Gastrocnemius medialis (tissue), 4 donors: ENCODE measurements around the gene ADAMTS18.

Experiments used
- CTCF ChIP-seq, 5 experiments: fragments of 450-650 bp in 3 of 5; fragments of 200-600 bp in 2 of 5; sonication (generic) in 2 of 5; IDR thresholded peaks in 4 of 5; conservative IDR thresholded peaks in 1 of 5; 1 replicate in 4 of 5; 2 replicates in 1 of 5; pipeline ENCODE4 v1.5.1; 2016 to 2019; ENCODE audit warnings: antibody characterized with exemption in 5 of 5, mild to moderate bottlenecking in 3 of 5, moderate library complexity in 3 of 5
- POLR2A ChIP-seq, 2 donors: fragments of 450-650 bp; IDR thresholded peaks; one replicate each; pipeline ENCODE4 v1.6.1; 2017; ENCODE audit warnings: antibody characterized with exemption in 2 of 2, mild to moderate bottlenecking in 2 of 2, moderate library complexity in 2 of 2

GRCh38 chr16:77238593-77238992, 196.2 kb downstream of the ADAMTS18 start:
- no peak for TF ChIP-seq CTCF (IDR thresholded peaks at IDR 0.05 in 4 of 5, conservative IDR thresholded peaks at IDR 0.05 in 1 of 5)
- TF ChIP-seq POLR2A (IDR thresholded peaks at IDR 0.05) = no peak
